ENCODE results near the gene MSTO1. TPM values are rescaled to one million over a fixed set of nuclear protein-coding genes. Genes with fewer than 3 reads are reported as not detected.
A peak's percentile ranks its signal among the peaks of the same experiment; 100 is the strongest.
"Not testable (repeated sequence)": the region's sequence is repeated elsewhere in the genome, so short reads cannot be mapped to it uniquely, and the experiment has no call there.

Gene MSTO1
- total RNA-seq, 1 experiment from 2014 or later, result 80.5 TPM

DNA sequence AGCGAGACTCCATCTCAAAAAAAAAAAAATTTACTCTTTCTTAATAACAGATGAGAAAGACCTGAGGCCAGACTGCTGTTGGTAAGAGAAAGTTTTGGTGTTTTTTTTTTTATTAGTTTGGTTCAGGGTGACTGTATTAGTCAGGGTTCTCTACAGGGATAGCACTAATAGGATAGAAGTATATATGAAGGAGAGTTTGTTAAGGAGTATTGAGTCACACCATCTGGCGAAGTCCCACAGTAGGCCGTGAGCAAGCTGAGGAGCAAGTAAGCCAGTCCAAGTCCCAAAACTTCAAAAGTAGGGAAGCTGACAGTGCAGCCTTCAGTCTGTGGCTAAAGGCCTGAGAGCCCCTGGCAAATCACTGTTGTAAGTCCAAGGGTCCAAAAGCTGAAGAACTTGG lies 20.7 kb upstream of the MSTO1 start:
- H3K36me3 ChIP-seq (ENCODE audit: insufficient read depth, low read length, poor library complexity, severe bottlenecking); H3K9me3 ChIP-seq (ENCODE audit: low read depth, low read length, poor library complexity, severe bottlenecking); POLR2A ChIA-PET (ENCODE audit: low non-redundant PET); CTCF ChIA-PET; H3K4me3 ChIP-seq (ENCODE audit: low read depth, low read length, poor library complexity, severe bottlenecking); H3K27me3 ChIP-seq (replicated peaks; ENCODE audit: insufficient read depth, low read depth, low read length, poor library complexity); DNase-seq (ENCODE audit: low spot score); intact Hi-C loops (cut with micrococcal nuclease; ENCODE audit: unreplicated experiment); H3K4me1 ChIP-seq (ENCODE audit: insufficient read depth, low read length, poor library complexity, severe bottlenecking); H3K27ac ChIP-seq (ENCODE audit: low read depth, low read length, poor library complexity, severe bottlenecking); BruUV-seq (replicated peaks): not testable (repeated sequence)

DNA sequence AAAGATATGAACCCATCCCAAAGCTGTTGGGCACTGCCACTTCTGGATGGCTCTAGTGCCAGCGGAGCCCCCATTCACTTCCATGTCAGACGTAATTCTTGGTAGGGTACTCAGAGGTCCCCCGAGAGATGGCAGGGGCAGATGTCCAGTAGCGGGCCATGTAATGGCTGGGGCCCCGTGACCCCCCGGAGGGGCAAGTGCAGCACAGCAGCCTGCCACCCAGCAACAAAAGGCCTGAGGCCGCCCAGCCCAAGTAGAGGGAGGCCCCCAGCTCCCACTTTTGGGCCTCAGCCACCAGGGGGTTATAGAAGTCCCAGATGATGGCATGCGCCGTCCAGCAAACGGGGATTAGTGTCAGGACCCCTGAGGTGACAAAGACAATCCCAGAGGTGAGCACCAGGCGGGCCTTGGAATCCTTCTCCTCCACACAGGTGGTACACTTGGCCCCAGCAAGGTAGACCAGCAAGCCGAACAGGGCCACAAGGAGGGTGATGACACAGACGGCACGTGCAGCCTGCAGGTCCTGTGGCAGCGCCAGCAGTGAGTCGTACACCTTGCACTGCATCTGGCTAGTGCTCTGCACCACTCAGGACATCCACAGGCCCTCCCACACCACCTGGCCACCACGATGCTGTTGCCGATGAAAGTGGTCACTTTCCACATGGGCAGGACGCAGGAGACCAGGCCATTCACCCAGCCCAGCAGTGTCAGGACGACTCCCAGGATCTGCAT lies 19.3 kb upstream of the MSTO1 start:
- intact Hi-C loops (cut with micrococcal nuclease; ENCODE audit: unreplicated experiment), result loop anchor here (10.0 kb wide), 4 partner anchors 54 to 416 kb away; partner anchors contain the start of genes KRTCAP2, MTX1, RUSC1 and THBS3
- DNase-seq (ENCODE audit: low spot score); CTCF ChIA-PET; H3K36me3 ChIP-seq (ENCODE audit: insufficient read depth, low read length, poor library complexity, severe bottlenecking); H3K4me3 ChIP-seq (ENCODE audit: low read depth, low read length, poor library complexity, severe bottlenecking); H3K27ac ChIP-seq (ENCODE audit: low read depth, low read length, poor library complexity, severe bottlenecking); POLR2A ChIA-PET (ENCODE audit: low non-redundant PET); H3K4me1 ChIP-seq (ENCODE audit: insufficient read depth, low read length, poor library complexity, severe bottlenecking); BruUV-seq (replicated peaks); H3K27me3 ChIP-seq (replicated peaks; ENCODE audit: insufficient read depth, low read depth, low read length, poor library complexity); H3K9me3 ChIP-seq (ENCODE audit: low read depth, low read length, poor library complexity, severe bottlenecking): not testable (repeated sequence)

DNA sequence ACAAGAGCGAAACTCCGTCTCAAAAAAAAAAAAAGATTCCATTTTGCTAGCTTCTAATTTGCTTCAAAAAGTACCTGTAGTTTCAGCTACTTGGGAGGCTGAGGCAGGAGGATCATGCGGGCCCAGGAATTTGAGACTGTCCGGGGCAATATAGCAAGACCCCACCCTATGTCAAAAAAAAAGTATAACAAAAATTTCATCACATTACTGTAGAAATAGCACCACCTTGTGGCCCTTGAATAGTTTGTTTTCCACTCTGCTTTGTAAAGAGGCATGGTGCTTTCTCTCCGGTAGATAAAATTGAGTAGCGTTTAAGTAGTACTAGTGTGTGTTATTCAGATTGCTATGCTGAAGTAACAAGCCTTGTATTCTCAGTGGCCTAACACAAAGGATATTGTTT lies 18.2 kb upstream of the MSTO1 start:
- no peak overlapping the region for H3K4me3 ChIP-seq (ENCODE audit: low read depth, low read length, poor library complexity, severe bottlenecking)
- intact Hi-C loops (cut with micrococcal nuclease; ENCODE audit: unreplicated experiment), result loop anchor here (2.0 to 10.0 kb wide), 5 partner anchors 53 to 417 kb away; partner anchors contain the start of genes KRTCAP2, MTX1, RUSC1 and THBS3
- ChIA-PET POLR2A (ENCODE audit: low non-redundant PET) (no interaction called here), CTCF (no interaction called here)
- DNase-seq (ENCODE audit: low spot score), result peak; percentile 86
- peaks cover 7% of the 10 kb centered on the region for H3K4me1 ChIP-seq (ENCODE audit: insufficient read depth, low read length, poor library complexity, severe bottlenecking)
- no peaks in the 10 kb centered on the region for H3K36me3 ChIP-seq (ENCODE audit: insufficient read depth, low read length, poor library complexity, severe bottlenecking)
- no peak for TF ChIP-seq EZH2 (IDR thresholded peaks at IDR 0.05; ENCODE audit: borderline replicate concordance, low read depth, low read length, poor library complexity, severe bottlenecking)
- TF ChIP-seq, protein P1, sequence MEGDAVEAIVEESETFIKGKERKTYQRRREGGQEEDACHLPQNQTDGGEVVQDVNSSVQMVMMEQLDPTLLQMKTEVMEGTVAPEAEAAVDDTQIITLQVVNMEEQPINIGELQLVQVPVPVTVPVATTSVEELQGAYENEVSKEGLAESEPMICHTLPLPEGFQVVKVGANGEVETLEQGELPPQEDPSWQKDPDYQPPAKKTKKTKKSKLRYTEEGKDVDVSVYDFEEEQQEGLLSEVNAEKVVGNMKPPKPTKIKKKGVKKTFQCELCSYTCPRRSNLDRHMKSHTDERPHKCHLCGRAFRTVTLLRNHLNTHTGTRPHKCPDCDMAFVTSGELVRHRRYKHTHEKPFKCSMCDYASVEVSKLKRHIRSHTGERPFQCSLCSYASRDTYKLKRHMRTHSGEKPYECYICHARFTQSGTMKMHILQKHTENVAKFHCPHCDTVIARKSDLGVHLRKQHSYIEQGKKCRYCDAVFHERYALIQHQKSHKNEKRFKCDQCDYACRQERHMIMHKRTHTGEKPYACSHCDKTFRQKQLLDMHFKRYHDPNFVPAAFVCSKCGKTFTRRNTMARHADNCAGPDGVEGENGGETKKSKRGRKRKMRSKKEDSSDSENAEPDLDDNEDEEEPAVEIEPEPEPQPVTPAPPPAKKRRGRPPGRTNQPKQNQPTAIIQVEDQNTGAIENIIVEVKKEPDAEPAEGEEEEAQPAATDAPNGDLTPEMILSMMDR (conservative IDR thresholded peaks at IDR 0.05; ENCODE audit: low read depth, low read length), result peak; percentile 62
- H3K27me3 ChIP-seq (replicated peaks; ENCODE audit: insufficient read depth, low read depth, low read length, poor library complexity), result no peaks in the 10 kb centered on the region
- no TSS peak for BruUV-seq (replicated peaks)
- H3K9me3 ChIP-seq (ENCODE audit: low read depth, low read length, poor library complexity, severe bottlenecking), result no peaks in the 10 kb centered on the region
- H3K27ac ChIP-seq (ENCODE audit: low read depth, low read length, poor library complexity, severe bottlenecking), result no peak overlapping the region

DNA sequence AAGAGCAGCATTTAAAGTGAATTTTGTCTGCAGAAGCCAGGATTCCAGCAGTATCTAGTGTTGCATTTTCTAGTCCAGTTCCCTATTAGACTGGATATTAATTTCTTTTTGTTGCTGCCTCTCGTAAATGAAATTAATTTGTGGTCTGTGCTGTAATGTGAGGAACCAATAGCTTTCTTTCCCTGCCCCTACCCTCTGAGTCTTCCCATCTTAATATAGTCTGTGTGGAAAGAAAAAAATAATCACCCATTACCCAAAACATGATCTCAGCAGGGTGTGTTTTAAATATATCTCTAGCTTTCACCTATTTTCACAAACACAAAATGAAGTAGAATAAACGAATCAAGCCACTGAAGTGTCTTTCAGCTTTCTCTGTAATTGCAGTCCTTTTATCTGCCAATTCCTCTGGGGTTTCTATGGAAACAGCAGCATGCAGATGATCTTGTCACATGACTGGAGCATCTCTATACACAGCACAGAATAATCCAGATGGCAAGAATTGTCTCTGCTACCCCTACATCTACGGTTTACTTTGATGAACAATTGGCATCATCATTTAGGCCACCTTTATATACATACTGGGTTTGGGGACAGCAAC lies 14.0 kb upstream of the MSTO1 start:
- H3K9me3 ChIP-seq (ENCODE audit: low read depth, low read length, poor library complexity, severe bottlenecking); BruUV-seq (replicated peaks); POLR2A ChIA-PET (ENCODE audit: low non-redundant PET); H3K4me1 ChIP-seq (ENCODE audit: insufficient read depth, low read length, poor library complexity, severe bottlenecking); H3K4me3 ChIP-seq (ENCODE audit: low read depth, low read length, poor library complexity, severe bottlenecking); DNase-seq (ENCODE audit: low spot score); H3K36me3 ChIP-seq (ENCODE audit: insufficient read depth, low read length, poor library complexity, severe bottlenecking); H3K27ac ChIP-seq (ENCODE audit: low read depth, low read length, poor library complexity, severe bottlenecking); H3K27me3 ChIP-seq (replicated peaks; ENCODE audit: insufficient read depth, low read depth, low read length, poor library complexity); CTCF ChIA-PET: not testable (repeated sequence)
- intact Hi-C loops (cut with micrococcal nuclease; ENCODE audit: unreplicated experiment), result loop anchor here (10.0 kb wide), 4 partner anchors 49 to 421 kb away; partner anchors contain the start of genes KRTCAP2, MTX1, RUSC1 and THBS3
